Measurements from ENCODE around the gene POU2F1. TPM values are rescaled to one million over a fixed set of nuclear protein-coding genes. Genes with fewer than 3 reads are reported as not detected.

Gene POU2F1
- total and polyA plus RNA-seq, 4 donors: 0.93 to 10.5 (median 6.5) TPM

DNA sequence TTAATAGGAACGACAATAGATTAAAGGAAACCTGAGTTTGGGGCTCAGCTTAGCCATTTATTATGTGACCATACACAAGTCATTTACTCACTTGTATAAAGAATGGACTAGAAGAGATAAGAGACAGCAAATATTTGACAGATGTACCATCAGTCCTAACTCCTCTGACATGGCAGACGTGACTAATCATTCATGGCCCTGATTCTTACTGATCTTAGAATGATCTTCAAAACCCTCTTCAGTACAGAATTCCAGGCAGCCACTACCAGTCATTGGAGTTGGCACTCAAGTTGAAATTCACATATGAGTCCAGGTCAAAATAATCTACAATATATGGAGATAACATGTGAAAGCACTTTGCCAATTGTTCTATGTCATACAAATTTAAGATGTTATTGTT lies 21.0 kb upstream of the POU2F1 start:
- Histone ChIP-seq H3K4me3 (ENCODE audit: low read depth in 1 of 3, low read length in 3 of 3) (no peak overlapping the region), H3K9me3 (ENCODE audit: control insufficient read depth in 4 of 4, low read length in 3 of 4) (no peaks in the 10 kb centered on the region), H3K27ac (ENCODE audit: low read depth in 1 of 2, low read length in 2 of 2) (no peak overlapping the region), H3K27me3 (ENCODE audit: control insufficient read depth in 4 of 4, insufficient read depth in 4 of 4, low read length in 3 of 4) (no peaks in the 10 kb centered on the region), H3K36me3 (ENCODE audit: control insufficient read depth in 4 of 4, insufficient read depth in 3 of 4, low read depth in 1 of 4, low read length in 3 of 4) (no peaks in the 10 kb centered on the region), H3K9ac (ENCODE audit: low read depth in 1 of 2, low read length in 2 of 2) (no peak overlapping the region), H3K4me1 (ENCODE audit: control insufficient read depth in 4 of 4, insufficient read depth in 4 of 4, low read length in 3 of 4) (no peaks in the 10 kb centered on the region)
- TF ChIP-seq SP1 (IDR thresholded peaks at IDR 0.05) (no peak), RAD21 (IDR thresholded peaks at IDR 0.05) (no peak), CTCF (IDR thresholded peaks at IDR 0.05; ENCODE audit: low read depth, low read length, missing input control) (no peak), HNF4A (conservative IDR thresholded peaks at IDR 0.05) (no peak)
- TF ChIP-seq, protein P1, sequence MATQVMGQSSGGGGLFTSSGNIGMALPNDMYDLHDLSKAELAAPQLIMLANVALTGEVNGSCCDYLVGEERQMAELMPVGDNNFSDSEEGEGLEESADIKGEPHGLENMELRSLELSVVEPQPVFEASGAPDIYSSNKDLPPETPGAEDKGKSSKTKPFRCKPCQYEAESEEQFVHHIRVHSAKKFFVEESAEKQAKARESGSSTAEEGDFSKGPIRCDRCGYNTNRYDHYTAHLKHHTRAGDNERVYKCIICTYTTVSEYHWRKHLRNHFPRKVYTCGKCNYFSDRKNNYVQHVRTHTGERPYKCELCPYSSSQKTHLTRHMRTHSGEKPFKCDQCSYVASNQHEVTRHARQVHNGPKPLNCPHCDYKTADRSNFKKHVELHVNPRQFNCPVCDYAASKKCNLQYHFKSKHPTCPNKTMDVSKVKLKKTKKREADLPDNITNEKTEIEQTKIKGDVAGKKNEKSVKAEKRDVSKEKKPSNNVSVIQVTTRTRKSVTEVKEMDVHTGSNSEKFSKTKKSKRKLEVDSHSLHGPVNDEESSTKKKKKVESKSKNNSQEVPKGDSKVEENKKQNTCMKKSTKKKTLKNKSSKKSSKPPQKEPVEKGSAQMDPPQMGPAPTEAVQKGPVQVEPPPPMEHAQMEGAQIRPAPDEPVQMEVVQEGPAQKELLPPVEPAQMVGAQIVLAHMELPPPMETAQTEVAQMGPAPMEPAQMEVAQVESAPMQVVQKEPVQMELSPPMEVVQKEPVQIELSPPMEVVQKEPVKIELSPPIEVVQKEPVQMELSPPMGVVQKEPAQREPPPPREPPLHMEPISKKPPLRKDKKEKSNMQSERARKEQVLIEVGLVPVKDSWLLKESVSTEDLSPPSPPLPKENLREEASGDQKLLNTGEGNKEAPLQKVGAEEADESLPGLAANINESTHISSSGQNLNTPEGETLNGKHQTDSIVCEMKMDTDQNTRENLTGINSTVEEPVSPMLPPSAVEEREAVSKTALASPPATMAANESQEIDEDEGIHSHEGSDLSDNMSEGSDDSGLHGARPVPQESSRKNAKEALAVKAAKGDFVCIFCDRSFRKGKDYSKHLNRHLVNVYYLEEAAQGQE (IDR thresholded peaks at IDR 0.05): no peak
- WGBS: 79% methylated on average over 2 of the region's 2 CpGs
- no peak for DNase-seq (ENCODE audit: low spot score)

- no peak for DNase-seq (ENCODE audit: low spot score)
- Histone ChIP-seq H3K9me3 (ENCODE audit: control insufficient read depth in 4 of 4, low read length in 3 of 4) (no peaks in the 10 kb centered on the region), H3K4me3 (ENCODE audit: low read depth in 1 of 3, low read length in 3 of 3) (no peak overlapping the region), H3K36me3 (ENCODE audit: control insufficient read depth in 4 of 4, insufficient read depth in 3 of 4, low read depth in 1 of 4, low read length in 3 of 4) (no peaks in the 10 kb centered on the region), H3K9ac (ENCODE audit: low read depth in 1 of 2, low read length in 2 of 2) (no peak overlapping the region), H3K4me1 (ENCODE audit: control insufficient read depth in 4 of 4, insufficient read depth in 4 of 4, low read length in 3 of 4) (no peaks in the 10 kb centered on the region), H3K27ac (ENCODE audit: low read depth in 1 of 2, low read length in 2 of 2) (no peak overlapping the region), H3K27me3 (ENCODE audit: control insufficient read depth in 4 of 4, insufficient read depth in 4 of 4, low read length in 3 of 4) (no peaks in the 10 kb centered on the region)
- 92% methylated on average over 4 of the region's 4 CpGs for WGBS
- TF ChIP-seq ATF3 (IDR thresholded peaks at IDR 0.05): no peak
- no peak for TF ChIP-seq CTCF (IDR thresholded peaks at IDR 0.05; ENCODE audit: low read depth, low read length, missing input control)
- TF ChIP-seq HNF4G (IDR thresholded peaks at IDR 0.05): no peak
- no peak for TF ChIP-seq MAX (IDR thresholded peaks at IDR 0.05)
- TF ChIP-seq, protein P1 (IDR thresholded peaks at IDR 0.05): no peak
- TF ChIP-seq RAD21 (IDR thresholded peaks at IDR 0.05): no peak
- no peak for TF ChIP-seq RXRA (IDR thresholded peaks at IDR 0.05)
- no peak for TF ChIP-seq FOXA2 (IDR thresholded peaks at IDR 0.05)
- no peak for TF ChIP-seq NR2F2 (IDR thresholded peaks at IDR 0.05)
- TF ChIP-seq FOXA1 (IDR thresholded peaks at IDR 0.05): no peak
- TF ChIP-seq YY1 (IDR thresholded peaks at IDR 0.05): no peak
- TF ChIP-seq TAF1 (conservative IDR thresholded peaks at IDR 0.05): no peak
- TF ChIP-seq SP1 (IDR thresholded peaks at IDR 0.05): no peak
- TF ChIP-seq HNF4A (conservative IDR thresholded peaks at IDR 0.05): no peak
- no peak for TF ChIP-seq GABPA (IDR thresholded peaks at IDR 0.05 in 1 of 2, conservative IDR thresholded peaks at IDR 0.05 in 1 of 2)
Observed at GRCh38 chr1:167200272-167200671, 20.4 kb upstream of the POU2F1 start.
